CD14-positive monocyte (primary cell): ENCODE measurements around the gene CCR8. TPM values are rescaled to one million over a fixed set of nuclear protein-coding genes. Genes with fewer than 3 reads are reported as not detected.
A peak's percentile ranks its signal among the peaks of the same experiment; 100 is the strongest.
"Not testable (repeated sequence)": the region's sequence is repeated elsewhere in the genome, so short reads cannot be mapped to it uniquely, and the experiment has no call there.

Source experiments
- DNase-seq, 3 donors: peaks; one replicate each; pipeline ENCODE4 v3.0.0-alpha.2; 2011 to 2022
- H2AFZ ChIP-seq: 2 replicates; pipeline ENCODE4 v1.6.0; 2012; ENCODE audit warnings: mild to moderate bottlenecking, low read depth, low read length, inconsistent platforms; ENCODE audit not compliant: insufficient read depth, poor library complexity, severe bottlenecking
- H3K27ac ChIP-seq, 2 donors: 1 replicate in 1 of 2; 2 replicates in 1 of 2; pipeline ENCODE4 v1.5.1; 2012 to 2013; ENCODE audit warnings: low read length in 2 of 2, control low read depth in 1 of 2, inconsistent platforms in 1 of 2, low read depth in 1 of 2, mild to moderate bottlenecking in 1 of 2
- H3K27me3 ChIP-seq, 2 donors: one replicate each; pipeline versions ENCODE4 v1.6.0 to v1.6.1; 2011 to 2013; ENCODE audit warnings: low read length in 2 of 2; ENCODE audit not compliant: control insufficient read depth in 2 of 2, insufficient read depth in 2 of 2
- H3K36me3 ChIP-seq, 2 donors: replicated peaks in 1 of 2; 1 replicate in 1 of 2; 2 replicates in 1 of 2; pipeline versions ENCODE4 v1.5.1 to v1.6.1; 2012 to 2013; ENCODE audit warnings: low read length in 2 of 2, control low read depth in 1 of 2, inconsistent platforms in 1 of 2, mild to moderate bottlenecking in 1 of 2; ENCODE audit not compliant: insufficient read depth in 2 of 2, control insufficient read depth in 1 of 2
- H3K4me1 ChIP-seq, 2 donors: 1 replicate in 1 of 2; 2 replicates in 1 of 2; pipeline versions ENCODE4 v1.5.1 to v1.6.1; 2012 to 2013; ENCODE audit warnings: low read length in 2 of 2, control low read depth in 1 of 2, inconsistent platforms in 1 of 2, mild to moderate bottlenecking in 1 of 2, moderate library complexity in 1 of 2; ENCODE audit not compliant: insufficient read depth in 2 of 2, control insufficient read depth in 1 of 2
- H3K4me2 ChIP-seq: replicated peaks from 2 replicates; pipeline ENCODE3; 2012; ENCODE audit warnings: low read length, moderate library complexity, mild to moderate bottlenecking; ENCODE audit not compliant: poor library complexity, severe bottlenecking; ENCODE audit errors: extremely low read depth
- H3K4me3 ChIP-seq, 3 experiments: fragments of 200-600 bp in 1 of 3; sonication (generic) in 1 of 3; replicated peaks in 1 of 3; 1 replicate in 2 of 3; 2 replicates in 1 of 3; pipeline ENCODE4 v1.5.1; 2011 to 2013; ENCODE audit warnings: low read length in 3 of 3, mild to moderate bottlenecking in 3 of 3, control low read depth in 2 of 3, low read depth in 2 of 3, inconsistent platforms in 1 of 3, moderate library complexity in 1 of 3
- H3K79me2 ChIP-seq: 2 replicates; pipeline ENCODE4 v1.6.0; 2012; ENCODE audit warnings: mild to moderate bottlenecking, control low read depth, inconsistent platforms, low read length, moderate library complexity; ENCODE audit not compliant: insufficient read depth
- H3K9ac ChIP-seq: 2 replicates; pipeline ENCODE4 v1.6.0; 2017; ENCODE audit warnings: low read length, mild to moderate bottlenecking; ENCODE audit not compliant: insufficient read depth, poor library complexity, severe bottlenecking
- H3K9me3 ChIP-seq, 2 donors: replicated peaks in 1 of 2; 1 replicate in 1 of 2; 2 replicates in 1 of 2; pipeline versions ENCODE4 v1.5.1 to v1.6.1; 2012 to 2013; ENCODE audit warnings: low read length in 2 of 2, control low read depth in 1 of 2; ENCODE audit not compliant: control insufficient read depth in 1 of 2, insufficient read depth in 1 of 2
- H4K20me1 ChIP-seq: 2 replicates; pipeline ENCODE4 v1.6.0; 2012; ENCODE audit warnings: mild to moderate bottlenecking, low read length, control low read depth, moderate library complexity; ENCODE audit not compliant: insufficient read depth
- H3K27ac Mint-ChIP-seq, 7 donors: one replicate each; pipeline ENCODE4 v1.8.0; 2020; ENCODE audit warnings: mild to moderate bottlenecking in 7 of 7, mixed read lengths in 7 of 7, moderate library complexity in 6 of 7, inconsistent platforms in 2 of 7
- H3K27me3 Mint-ChIP-seq, 3 donors: one replicate each; pipeline ENCODE4 v1.8.0; 2021 to 2022; ENCODE audit warnings: low read depth in 3 of 3, mild to moderate bottlenecking in 3 of 3, mixed read lengths in 3 of 3, moderate library complexity in 3 of 3, inconsistent platforms in 1 of 3
- H3K36me3 Mint-ChIP-seq, 2 donors: one replicate each; pipeline ENCODE4 v1.8.0; 2020; ENCODE audit warnings: mixed read lengths in 2 of 2, inconsistent platforms in 1 of 2, mild to moderate bottlenecking in 1 of 2
- H3K4me1 Mint-ChIP-seq: one replicate; pipeline ENCODE4 v1.8.0; 2020; ENCODE audit warnings: mild to moderate bottlenecking, mixed read lengths
- H3K4me3 Mint-ChIP-seq, 2 donors: one replicate each; pipeline ENCODE4 v1.8.0; 2020; ENCODE audit warnings: mild to moderate bottlenecking in 2 of 2, mixed read lengths in 2 of 2, moderate library complexity in 1 of 2
- H3K9me3 Mint-ChIP-seq, 7 donors: one replicate each; pipeline ENCODE4 v1.8.0; 2020 to 2022; ENCODE audit warnings: mixed read lengths in 7 of 7, mild to moderate bottlenecking in 6 of 7, moderate library complexity in 6 of 7, inconsistent platforms in 2 of 7
- CTCF ChIP-seq: fragments of 200-600 bp; IDR thresholded peaks from one replicate; pipeline ENCODE4 v1.8.0; 2022; ENCODE audit warnings: antibody characterized with exemption, mild to moderate bottlenecking
- WGBS: methylation state at CpG from one replicate; pipeline ENCODE4 v1.1.5; 2013; ENCODE audit warnings: missing lambda C conversion rate; ENCODE audit not compliant: insufficient coverage; 5-methylcytosine and 5-hydroxymethylcytosine counted together
- intact Hi-C, 2 donors: fragments of 100-400 bp; cut with micrococcal nuclease; formaldehyde crosslinking; loops; one replicate each; pipeline versions ENCODE4 v1.15.0 to v1.15.1; 2023
- polyA plus RNA-seq, 3 donors: library from polyadenylated mRNA; depleted of rRNA in 1 of 3; unstranded in 2 of 3; stranded (reverse) in 1 of 3; fragments of 300-500 nt in 2 of 3; fragments of >200 nt in 1 of 3; fragmentation: Illumina TruSeq in 2 of 3; gene quantifications; 1 replicate in 2 of 3; 2 replicates in 1 of 3; pipeline ENCODE4 v1.2.3, GENCODE V29; 2012 to 2021

The CCR8 gene
- polyA plus RNA-seq, 3 donors = not detected

- H3K4me2 ChIP-seq, H3K36me3 ChIP-seq, H3K79me2 ChIP-seq, H3K4me3 ChIP-seq, H3K4me3 Mint-ChIP-seq, DNase-seq, H3K9me3 Mint-ChIP-seq, H3K27me3 Mint-ChIP-seq, H3K27ac ChIP-seq, H3K9ac ChIP-seq, H3K4me1 ChIP-seq, intact Hi-C loops, H3K4me1 Mint-ChIP-seq, H4K20me1 ChIP-seq, H2AFZ ChIP-seq, H3K9me3 ChIP-seq, H3K36me3 Mint-ChIP-seq, H3K27me3 ChIP-seq: not testable (repeated sequence)
- no CpG with 5 or more reads among the region's 3 CpGs for WGBS
- H3K27ac Mint-ChIP-seq = peak overlapping the region in 1 of 7 donors; percentile 20
Observed at GRCh38 chr3:39353168-39353927, 23.8 kb downstream of the CCR8 start.

GRCh38 chr3:39358333-39358732 lies 28.8 kb downstream of the CCR8 start:
- no peak for TF ChIP-seq CTCF
- Mint-ChIP-seq H3K4me3 (no peak overlapping the region), H3K27me3 (peaks cover 0 to 2% (median 0%) of the 10 kb centered on the region in 3 donors), H3K36me3 (no peaks in the 10 kb centered on the region), H3K9me3 (no peaks in the 10 kb centered on the region), H3K27ac (no peak overlapping the region), H3K4me1 (peaks cover 11% of the 10 kb centered on the region)
- Histone ChIP-seq H3K27me3 (no peaks in the 10 kb centered on the region), H3K36me3 (no peaks in the 10 kb centered on the region), H3K79me2 (no peaks in the 10 kb centered on the region), H3K27ac (no peak overlapping the region), H3K4me3 (no peak overlapping the region), H2AFZ (no peak overlapping the region), H3K9me3 (no peaks in the 10 kb centered on the region), H3K9ac (no peak overlapping the region), H3K4me2 (no peak overlapping the region), H3K4me1 (peaks cover 5 to 6% of the 10 kb centered on the region in 2 donors), H4K20me1 (no peaks in the 10 kb centered on the region)
- intact Hi-C loops = no loop called here
- 100% methylated on average over 1 of the region's 3 CpGs for WGBS
- no peak for DNase-seq
